GM12891 (cell line): ENCODE data around the gene ZNF90. TPM values are rescaled to one million over a fixed set of nuclear protein-coding genes. Genes with fewer than 3 reads are reported as not detected.
"Not testable (repeated sequence)": the region's sequence is repeated elsewhere in the genome, so short reads cannot be mapped to it uniquely, and the experiment has no call there.

ENCODE experiments used
- DNase-seq: peaks from one replicate; pipeline ENCODE4 v3.0.0; 2011; ENCODE audit warnings: low spot score; ENCODE audit not compliant: insufficient read length
- FAIRE-seq: peaks from 2 replicates; lab custom pipeline; 2011; peaks lifted over from hg19 to GRCh38; lab: Jason Lieb, UNC
- PAX5 ChIP-seq: IDR thresholded peaks from 2 replicates; pipeline ENCODE4 v1.6.1; 2011; ENCODE audit warnings: low read length, moderate library complexity, mild to moderate bottlenecking; ENCODE audit not compliant: insufficient read depth, severe bottlenecking
- POLR2A ChIP-seq: IDR thresholded peaks from 2 replicates; pipeline ENCODE4 v1.6.1; 2011; ENCODE audit warnings: low read depth, low read length, control low read depth
- POLR2AphosphoS5 ChIP-seq: IDR thresholded peaks from 2 replicates; pipeline ENCODE4 v1.6.1; 2011; ENCODE audit warnings: low read depth, low read length, control low read depth
- POU2F2 ChIP-seq: IDR thresholded peaks from 2 replicates; pipeline ENCODE4 v1.6.1; 2011; ENCODE audit warnings: low read depth, mild to moderate bottlenecking, control low read depth, low read length, moderate library complexity
- SPI1 ChIP-seq: IDR thresholded peaks from 2 replicates; pipeline ENCODE4 v1.6.1; 2011; ENCODE audit warnings: low read depth, low read length, control low read depth
- TAF1 ChIP-seq: IDR thresholded peaks from 2 replicates; pipeline ENCODE4 v1.6.1; 2011; ENCODE audit warnings: low read depth, low read length, control low read depth
- polyA plus RNA-seq: library from polyadenylated mRNA; unstranded; fragments of >200 nt; gene quantifications from one replicate; pipeline ENCODE4 v1.2.1, GENCODE V29; 2012; ENCODE audit warnings: low read depth, missing spikeins, inconsistent platforms; ENCODE audit not compliant: missing spikeins

The ZNF90 gene
- 1.3 TPM for polyA plus RNA-seq

- peak; percentile 52 for FAIRE-seq
- TF ChIP-seq SPI1, result no peak
- no peak for TF ChIP-seq POU2F2
- no peak for TF ChIP-seq POLR2AphosphoS5
- no peak for TF ChIP-seq POLR2A
- TF ChIP-seq TAF1, result no peak
- TF ChIP-seq PAX5, result no peak
Measured at GRCh38 chr19:20077791-20078463, at the start of gene ZNF90. Gene ZNF90 (plus strand): TSS chr19:20078000. CDS start chr19:20078133, 133 bp downstream.

GRCh38 chr19:20028611-20029010, 49.2 kb upstream of the ZNF90 start:
- FAIRE-seq (no peak), DNase-seq (no peak)
- no peak for TF ChIP-seq POU2F2
- TF ChIP-seq TAF1, result no peak

More at GRCh38 chr19:20077791-20078463, at the start of gene ZNF90:
- peak; percentile 48 for DNase-seq

- no peak for FAIRE-seq
- no peak for DNase-seq
- no peak for TF ChIP-seq SPI1
- TF ChIP-seq TAF1, result no peak
- no peak for TF ChIP-seq POLR2A
- no peak for TF ChIP-seq POU2F2
Measured at GRCh38 chr19:20035935-20036334, 41.9 kb upstream of the ZNF90 start.

- FAIRE-seq (no peak), DNase-seq (no peak)
- TF ChIP-seq TAF1, result no peak
- TF ChIP-seq PAX5, result no peak
- no peak for TF ChIP-seq POU2F2
- no peak for TF ChIP-seq SPI1
- TF ChIP-seq POLR2A, result no peak
Measured at GRCh38 chr19:20038358-20039202, 39.2 kb upstream of the ZNF90 start.

- FAIRE-seq (no peak), DNase-seq (peak; percentile 56)
- TF ChIP-seq PAX5 (no peak), POLR2A (no peak), TAF1 (no peak), SPI1 (no peak), POLR2AphosphoS5 (no peak), POU2F2 (no peak)
Measured at GRCh38 chr19:20039203-20039723, 38.5 kb upstream of the ZNF90 start, which contains the start of gene ZNF682. Gene ZNF682 (minus strand): TSS chr19:20039505. CDS start chr19:20039345, 160 bp downstream.

GRCh38 chr19:20044663-20045062, 33.1 kb upstream of the ZNF90 start:
- DNase-seq, result no peak
- FAIRE-seq, result no peak
- no peak for TF ChIP-seq TAF1
- TF ChIP-seq POU2F2, result no peak

- FAIRE-seq, DNase-seq: not testable (repeated sequence)
Measured at GRCh38 chr19:20045742-20046141, 32.1 kb upstream of the ZNF90 start.

- no peak for DNase-seq
- no peak for TF ChIP-seq POLR2AphosphoS5
- TF ChIP-seq POU2F2, result peak; percentile 62; the same call in 1 of the 2 replicates
- FAIRE-seq, result peak; percentile 48
Measured at GRCh38 chr19:20051841-20052768, 25.7 kb upstream of the ZNF90 start.

- not testable (repeated sequence) for DNase-seq, FAIRE-seq
Measured at GRCh38 chr19:20058738-20059137, 19.1 kb upstream of the ZNF90 start.

- DNase-seq (no peak), FAIRE-seq (no peak)
- no peak for TF ChIP-seq POU2F2
- TF ChIP-seq SPI1, result no peak
- no peak for TF ChIP-seq POLR2A
- no peak for TF ChIP-seq POLR2AphosphoS5
- no peak for TF ChIP-seq PAX5
- TF ChIP-seq TAF1, result no peak
Measured at GRCh38 chr19:20060282-20060681, 17.5 kb upstream of the ZNF90 start.
